H1 (cell line): ENCODE data around the gene RRAD. TPM values are rescaled to one million over a fixed set of nuclear protein-coding genes. Genes with fewer than 3 reads are reported as not detected.

Experiments used
- CTCF ChIA-PET: fragments of 300-600 bp; sonication (Branson Sonifier 250); formaldehyde crosslinking; loops from one replicate; lab custom pipeline; 2021; ENCODE audit not compliant: partially characterized antibody; lab: Charles Lee
- POLR2A ChIA-PET: fragments of 300-600 bp; sonication (Branson Sonifier 250); formaldehyde crosslinking; loops from one replicate; lab custom pipeline; 2021; ENCODE audit warnings: inconsistent platforms; ENCODE audit not compliant: partially characterized antibody; lab: Charles Lee
- DNase-seq, 2 experiments: peaks; one replicate each; pipeline versions ENCODE4 v3.0.0 to v3.0.0-alpha.2; 2010 to 2022; ENCODE audit warnings: low spot score in 2 of 2, low read depth in 1 of 2, mixed read lengths in 1 of 2
- FAIRE-seq: peaks from 2 replicates; lab custom pipeline; 2011; peaks lifted over from hg19 to GRCh38; lab: Jason Lieb, UNC
- H2AFZ ChIP-seq: 2 replicates; pipeline ENCODE4 v1.8.1; 2012; ENCODE audit warnings: low read length, inconsistent platforms
- H2AK5ac ChIP-seq: 2 replicates; pipeline ENCODE4 v1.6.1; 2013; ENCODE audit warnings: low read depth, low read length
- H2BK120ac ChIP-seq: replicated peaks from 2 replicates; pipeline ENCODE3; 2013; ENCODE audit warnings: low read depth, low read length, inconsistent platforms
- H2BK12ac ChIP-seq: 2 replicates; pipeline ENCODE4 v1.6.1; 2013; ENCODE audit warnings: low read depth, low read length
- H2BK15ac ChIP-seq: 2 replicates; pipeline ENCODE4 v1.6.1; 2013; ENCODE audit warnings: low read length
- H2BK20ac ChIP-seq: 2 replicates; pipeline ENCODE4 v1.6.1; 2013; ENCODE audit warnings: low read length
- H2BK5ac ChIP-seq: 2 replicates; pipeline ENCODE4 v1.6.1; 2013; ENCODE audit warnings: low read depth, low read length
- H3K14ac ChIP-seq: 2 replicates; pipeline ENCODE4 v1.6.1; 2013; ENCODE audit warnings: inconsistent platforms; ENCODE audit not compliant: insufficient read length
- H3K18ac ChIP-seq: 2 replicates; pipeline ENCODE4 v1.6.1; 2013; ENCODE audit warnings: low read length; ENCODE audit errors: extremely low read depth
- H3K23ac ChIP-seq: 2 replicates; pipeline ENCODE4 v1.6.1; 2013; ENCODE audit warnings: inconsistent platforms; ENCODE audit not compliant: insufficient read length
- H3K23me2 ChIP-seq: 2 replicates; pipeline ENCODE4 v1.6.1; 2013; ENCODE audit warnings: low read depth, low read length
- H3K27ac ChIP-seq: 2 replicates; pipeline ENCODE4 v1.6.1; 2011; ENCODE audit warnings: low read depth, low read length, inconsistent platforms
- H3K27me3 ChIP-seq, 4 experiments: replicated peaks in 1 of 4; 1 replicate in 1 of 4; 2 replicates in 3 of 4; pipeline versions ENCODE4 v1.6.1 to v1.8.1; 2011 to 2013; ENCODE audit warnings: low read length in 3 of 4, mild to moderate bottlenecking in 3 of 4, inconsistent platforms in 2 of 4, mixed read lengths in 2 of 4, moderate library complexity in 1 of 4; ENCODE audit not compliant: control insufficient read depth in 3 of 4, insufficient read depth in 3 of 4; ENCODE audit errors: extremely low read depth in 1 of 4
- H3K36me3 ChIP-seq, 4 experiments: 2 replicates each; pipeline versions ENCODE4 v1.6.1 to v1.8.1; 2011 to 2013; ENCODE audit warnings: mild to moderate bottlenecking in 4 of 4, low read length in 3 of 4, moderate library complexity in 2 of 4, control low read depth in 1 of 4, inconsistent platforms in 1 of 4; ENCODE audit not compliant: insufficient read depth in 4 of 4, control insufficient read depth in 2 of 4
- H3K4ac ChIP-seq: replicated peaks from 2 replicates; pipeline ENCODE3; 2013; ENCODE audit warnings: low read length, low read depth, mixed read lengths, inconsistent platforms; ENCODE audit not compliant: insufficient read length
- H3K4me1 ChIP-seq, 4 experiments: replicated peaks in 1 of 4; 1 replicate in 1 of 4; 2 replicates in 3 of 4; pipeline versions ENCODE4 v1.6.1 to v1.8.1; 2011 to 2013; ENCODE audit warnings: low read length in 3 of 4, inconsistent platforms in 2 of 4, mixed read lengths in 1 of 4; ENCODE audit not compliant: insufficient read depth in 4 of 4, control insufficient read depth in 3 of 4
- H3K4me2 ChIP-seq, 2 experiments: 2 replicates each; pipeline versions ENCODE4 v1.6.1 to v1.8.1; 2011 to 2013; ENCODE audit warnings: low read depth in 2 of 2, low read length in 2 of 2, control low read depth in 1 of 2, inconsistent platforms in 1 of 2, mild to moderate bottlenecking in 1 of 2; ENCODE audit not compliant: insufficient read depth in 1 of 2
- H3K4me3 ChIP-seq, 4 experiments: fragments of 200-600, 300-600 bp in 1 of 4; sonication (generic), shearing (Covaris generic), sonication (Bioruptor Twin) in 1 of 4; 2 replicates each; pipeline versions ENCODE4 v1.5.1 to v1.8.1; 2011 to 2016; ENCODE audit warnings: low read length in 4 of 4, low read depth in 3 of 4, control low read depth in 2 of 4, inconsistent platforms in 2 of 4, mild to moderate bottlenecking in 2 of 4, mixed read lengths in 1 of 4, moderate library complexity in 1 of 4; ENCODE audit not compliant: insufficient read depth in 2 of 4; ENCODE audit errors: extremely low read depth in 1 of 4
- H3K56ac ChIP-seq: replicated peaks from 2 replicates; pipeline ENCODE3; 2013; ENCODE audit warnings: low read depth, mild to moderate bottlenecking, mixed read lengths, low read length, inconsistent platforms; ENCODE audit not compliant: insufficient read length
- H3K79me1 ChIP-seq: 2 replicates; pipeline ENCODE4 v1.6.1; 2013; ENCODE audit warnings: low read depth, low read length, control low read depth
- H3K79me2 ChIP-seq, 2 experiments: 2 replicates each; pipeline versions ENCODE4 v1.6.1 to v1.8.1; 2012 to 2013; ENCODE audit warnings: low read length in 2 of 2, mild to moderate bottlenecking in 2 of 2, inconsistent platforms in 1 of 2; ENCODE audit not compliant: insufficient read depth in 2 of 2, control insufficient read depth in 1 of 2
- H3K9ac ChIP-seq, 4 experiments: replicated peaks in 1 of 4; 1 replicate in 1 of 4; 2 replicates in 3 of 4; pipeline versions ENCODE4 v1.6.1 to v1.8.1; 2011 to 2013; ENCODE audit warnings: low read depth in 3 of 4, low read length in 3 of 4, control low read depth in 2 of 4, mild to moderate bottlenecking in 2 of 4, moderate library complexity in 2 of 4, inconsistent platforms in 1 of 4; ENCODE audit errors: extremely low read depth in 1 of 4
- H3K9me3 ChIP-seq, 2 experiments: 2 replicates each; pipeline versions ENCODE4 v1.6.1 to v1.8.1; 2012 to 2013; ENCODE audit warnings: mild to moderate bottlenecking in 2 of 2, moderate library complexity in 2 of 2, control low read depth in 1 of 2, inconsistent platforms in 1 of 2, low read depth in 1 of 2, low read length in 1 of 2, mixed read lengths in 1 of 2; ENCODE audit not compliant: insufficient read depth in 2 of 2
- H4K20me1 ChIP-seq, 2 experiments: replicated peaks in 1 of 2; 2 replicates each; pipeline versions ENCODE3 to v1.8.1; 2011 to 2013; ENCODE audit warnings: inconsistent platforms in 2 of 2, low read length in 2 of 2, mild to moderate bottlenecking in 1 of 2; ENCODE audit not compliant: insufficient read depth in 2 of 2, control insufficient read depth in 1 of 2
- H4K5ac ChIP-seq: 2 replicates; pipeline ENCODE4 v1.6.1; 2013; ENCODE audit warnings: low read length, low read depth, mixed read lengths, inconsistent platforms; ENCODE audit not compliant: insufficient read length
- H4K8ac ChIP-seq: 2 replicates; pipeline ENCODE4 v1.8.0; 2013; ENCODE audit warnings: mild to moderate bottlenecking, moderate library complexity, low read length, inconsistent platforms; ENCODE audit not compliant: insufficient read depth; ENCODE audit errors: extremely low read depth
- H4K91ac ChIP-seq: replicated peaks from 2 replicates; pipeline ENCODE3; 2013; ENCODE audit warnings: low read length, mixed read lengths, inconsistent platforms; ENCODE audit not compliant: insufficient read length
- CTCF ChIP-seq, 3 experiments: IDR thresholded peaks; 1 replicate in 2 of 3; 2 replicates in 1 of 3; pipeline versions ENCODE4 v1.5.1 to v1.6.1; 2011; ENCODE audit warnings: low read length in 3 of 3, mild to moderate bottlenecking in 3 of 3, inconsistent platforms in 2 of 3, low read depth in 1 of 3, moderate library complexity in 1 of 3; ENCODE audit not compliant: insufficient read depth in 1 of 3; ENCODE audit errors: control extremely low read depth in 1 of 3
- EGR1 ChIP-seq: IDR thresholded peaks from 2 replicates; pipeline ENCODE4 v1.6.1; 2011; ENCODE audit warnings: low read depth, low read length, borderline replicate concordance
- RAD21 ChIP-seq, 2 experiments: IDR thresholded peaks in 1 of 2; conservative IDR thresholded peaks in 1 of 2; 2 replicates each; pipeline ENCODE4 v1.6.1; 2011; ENCODE audit warnings: low read depth in 2 of 2, low read length in 2 of 2, improper control_type of control experiment in 1 of 2, inconsistent platforms in 1 of 2, mild to moderate bottlenecking in 1 of 2, moderate library complexity in 1 of 2
- SIN3A ChIP-seq, 2 experiments: IDR thresholded peaks in 1 of 2; conservative IDR thresholded peaks in 1 of 2; 2 replicates each; pipeline ENCODE4 v1.6.1; 2011 to 2012; ENCODE audit warnings: low read length in 2 of 2, improper control_type of control experiment in 1 of 2, low read depth in 1 of 2, mild to moderate bottlenecking in 1 of 2
- SIRT6 ChIP-seq: IDR thresholded peaks from one replicate; pipeline ENCODE4 v1.7.1; 2012; ENCODE audit warnings: low read length, inconsistent platforms
- TEAD4 ChIP-seq: IDR thresholded peaks from 2 replicates; pipeline ENCODE4 v1.6.1; 2012; ENCODE audit warnings: low read depth, low read length, inconsistent platforms, mixed read lengths
- WGBS, 2 experiments: shearing (Covaris generic) in 1 of 2; methylation state at CpG; one replicate each; pipeline versions ENCODE4 v1.1.6 to v1.1.7; 2013 to 2015; ENCODE audit warnings: low lambda C conversion rate in 2 of 2, mixed read lengths in 2 of 2, inconsistent platforms in 1 of 2, low coverage in 1 of 2, missing lambda C conversion rate in 1 of 2; ENCODE audit not compliant: insufficient replicate concordance in 2 of 2, insufficient coverage in 1 of 2, insufficient read length in 1 of 2; ENCODE audit errors: extremely low coverage in 1 of 2, missing lambda C conversion rate in 1 of 2; 5-methylcytosine and 5-hydroxymethylcytosine counted together
- polyA plus RNA-seq, 7 experiments: library from polyadenylated mRNA; depleted of rRNA in 3 of 7; stranded (reverse) in 5 of 7; unstranded in 2 of 7; fragments of >200 nt in 5 of 7; fragments of 200-250 nt in 2 of 7; gene quantifications; 1 replicate in 5 of 7; 2 replicates in 1 of 7; 4 replicates in 1 of 7; pipeline versions ENCODE4 v1.2.1 to v1.2.3, GENCODE V29; 2011 to 2013; ENCODE audit warnings: missing spikeins in 2 of 7, mixed read lengths in 2 of 7
- total RNA-seq: library from RNA; stranded (reverse); fragmentation: NEBNext Ultra II Directional; extraction: Animal tissue kit (Norgen Biotek cat#: 25700); gene quantifications from 2 replicates; pipeline ENCODE4 v1.2.1, GENCODE V29; 2021

RRAD gene
- total and polyA plus RNA-seq, 2 of the 8 experiments (the other 6 are each of a cell fraction or from before 2014, with no cell fraction given) = 0.17 TPM; not detected in 1

GRCh38 chr16:66947302-66948065 is 22.1 kb upstream of the RRAD start:
- H3K27me3 ChIP-seq = peaks cover 10 to 34% (median 32%) of the 10 kb centered on the region in 4 experiments

More at GRCh38 chr16:66947302-66948065, 22.1 kb upstream of the RRAD start:
- no peak overlapping the region for H2AFZ ChIP-seq
- H3K4me1 ChIP-seq = peaks cover 0 to 5% (median 1%) of the 10 kb centered on the region in 4 experiments; a peak in 2 of 7 replicates
- ChIA-PET POLR2A (no interaction called here), CTCF (interaction anchor here (0.6 to 3.3 kb wide), 7 partner anchors 11 to 371 kb away, joined by 3 to 14 read pairs (median 4); partner anchors contain the start of gene CIAO2B)
- no peak overlapping the region for H3K4ac ChIP-seq
- no peak overlapping the region for H3K27ac ChIP-seq
- H3K4me2 ChIP-seq = peak overlapping the region; percentile 77 to 83
- 28% methylated on average over 17 of the region's 23 CpGs; no CpG with 5 or more reads in 1 of the 2 experiments for WGBS, 2 experiments
- H3K9me3 ChIP-seq = no peaks in the 10 kb centered on the region
- no peak overlapping the region for H2BK12ac ChIP-seq
- H2AK5ac ChIP-seq = no peak overlapping the region
- FAIRE-seq (peak; percentile 99), DNase-seq (peak; percentile 59 to 94)
- H3K18ac ChIP-seq = no peak overlapping the region
- TF ChIP-seq RAD21 (IDR thresholded peaks at IDR 0.05 in 1 of 2, conservative IDR thresholded peaks at IDR 0.05 in 1 of 2; ENCODE audit: low read depth in 2 of 2, low read length in 2 of 2) = peak; percentile 76 to 81
- TF ChIP-seq EGR1 = no peak
- no peak for TF ChIP-seq SIRT6
- TF ChIP-seq TEAD4 = peak; percentile 44; the same call in 1 of the 2 replicates
- peak; percentile 54 to 93 (median 74) for TF ChIP-seq CTCF (IDR thresholded peaks at IDR 0.05; ENCODE audit: control extremely low read depth in 1 of 3, insufficient read depth in 1 of 3, low read depth in 1 of 3, low read length in 3 of 3)
- TF ChIP-seq SIN3A (conservative IDR thresholded peaks at IDR 0.05 in 1 of 2, IDR thresholded peaks at IDR 0.05 in 1 of 2; ENCODE audit: low read depth in 1 of 2, low read length in 2 of 2) = 0 out of 4 replicates have a peak, but pooled peaks of 1 of the 2 experiments have one; percentile 43
- no peak overlapping the region for H3K9ac ChIP-seq
- H3K23me2 ChIP-seq = peaks cover 2% of the 10 kb centered on the region; the same call in 1 of the 2 replicates
- no peak overlapping the region for H2BK20ac ChIP-seq
- H2BK15ac ChIP-seq = no peak overlapping the region
- H3K4me3 ChIP-seq = peak overlapping the region; percentile 23 to 53 (median 27); a peak in 6 of 8 replicates
- H3K23ac ChIP-seq = no peak overlapping the region
- peaks cover under 1 to 10% (median 5%) of the 10 kb centered on the region in 4 experiments; a peak in 4 of 8 replicates for H3K36me3 ChIP-seq
- H4K91ac ChIP-seq = no peak overlapping the region
- H4K5ac ChIP-seq = no peak overlapping the region
- H3K79me1 ChIP-seq = no peaks in the 10 kb centered on the region
- H4K20me1 ChIP-seq = peaks cover 0 to 1% of the 10 kb centered on the region in 2 experiments
- H2BK120ac ChIP-seq = no peak overlapping the region
- no peak overlapping the region for H3K14ac ChIP-seq
- H4K8ac ChIP-seq = no peak overlapping the region
- H2BK5ac ChIP-seq = no peak overlapping the region
- no peak overlapping the region for H3K56ac ChIP-seq
- no peaks in the 10 kb centered on the region for H3K79me2 ChIP-seq
